Natural killer cell (primary cell): ENCODE results near the gene PSMC3IP. TPM values are rescaled to one million over a fixed set of nuclear protein-coding genes. Genes with fewer than 3 reads are reported as not detected.
A peak's percentile ranks its signal among the peaks of the same experiment; 100 is the strongest.

Experiments
- ATAC-seq, 3 donors: fragments of 150-1000 bp in 2 of 3; fragments of 200-7000 bp in 1 of 3; cut with Tn5 transposase; 1 replicate in 1 of 3; 2 replicates in 2 of 3; pipeline ENCODE4 v1.10.0; 2021; ENCODE audit warnings: mild to moderate bottlenecking in 2 of 3, moderate library complexity in 2 of 3
- DNase-seq, 2 donors: peaks; one replicate each; pipeline versions ENCODE4 v3.0.0 to v3.0.0-alpha.2; 2013 to 2021; ENCODE audit warnings: mixed read lengths in 1 of 2
- H3K27ac ChIP-seq: one replicate; pipeline ENCODE4 v1.5.1; 2013; ENCODE audit warnings: mild to moderate bottlenecking, low read length
- H3K27me3 ChIP-seq: one replicate; pipeline ENCODE4 v1.6.1; 2013; ENCODE audit warnings: low read length; ENCODE audit not compliant: control insufficient read depth, insufficient read depth
- H3K36me3 ChIP-seq: one replicate; pipeline ENCODE4 v1.6.1; 2013; ENCODE audit warnings: low read length; ENCODE audit not compliant: control insufficient read depth, insufficient read depth
- H3K4me1 ChIP-seq: one replicate; pipeline ENCODE4 v1.6.1; 2013; ENCODE audit warnings: low read length; ENCODE audit not compliant: control insufficient read depth, insufficient read depth
- H3K4me3 ChIP-seq: one replicate; pipeline ENCODE4 v1.5.1; 2013; ENCODE audit warnings: low read length
- H3K9me3 ChIP-seq: one replicate; pipeline ENCODE4 v1.6.1; 2013; ENCODE audit warnings: low read length; ENCODE audit not compliant: control insufficient read depth, insufficient read depth
- H3K27ac Mint-ChIP-seq, 2 donors: one replicate each; pipeline ENCODE4 v1.8.0; 2022; ENCODE audit warnings: mild to moderate bottlenecking in 2 of 2, mixed read lengths in 2 of 2, moderate library complexity in 1 of 2
- H3K27me3 Mint-ChIP-seq, 2 donors: one replicate each; pipeline ENCODE4 v1.8.0; 2022; ENCODE audit warnings: low read depth in 2 of 2, mixed read lengths in 2 of 2
- H3K36me3 Mint-ChIP-seq: one replicate; pipeline ENCODE4 v1.8.0; 2022; ENCODE audit warnings: mixed read lengths
- H3K4me1 Mint-ChIP-seq, 2 donors: one replicate each; pipeline ENCODE4 v1.8.0; 2022; ENCODE audit warnings: mixed read lengths in 2 of 2
- H3K4me3 Mint-ChIP-seq: one replicate; pipeline ENCODE4 v1.8.0; 2022; ENCODE audit warnings: mild to moderate bottlenecking, moderate library complexity, mixed read lengths
- H3K9me3 Mint-ChIP-seq, 2 donors: one replicate each; pipeline ENCODE4 v1.8.0; 2022; ENCODE audit warnings: mixed read lengths in 2 of 2
- WGBS: methylation state at CpG from one replicate; pipeline ENCODE4 v1.1.7; 2013; ENCODE audit warnings: missing lambda C conversion rate; ENCODE audit not compliant: insufficient coverage; 5-methylcytosine and 5-hydroxymethylcytosine counted together
- intact Hi-C: fragments of 100-400 bp; cut with micrococcal nuclease; formaldehyde crosslinking; loops from one replicate; pipeline ENCODE4 v1.14.2; 2022
- total RNA-seq, 4 donors: library from RNA; stranded (reverse); fragments of 120-200 nt in 1 of 4; gene quantifications; one replicate each; pipeline versions ENCODE4 v1.2.3 to v1.2.4, GENCODE V29; 2013 to 2022
- TF ChIP-seq, protein P1 (sequence below): fragments of 200-600 bp; IDR thresholded peaks from one replicate; pipeline ENCODE4 v1.8.0; 2022; ENCODE audit warnings: antibody characterized with exemption

Gene PSMC3IP
- total RNA-seq, 3 donors from 2014 or later (not counting 1 experiment from before 2014, with no cell fraction given), result 5.0 to 6.2 (median 5.7) TPM

DNA sequence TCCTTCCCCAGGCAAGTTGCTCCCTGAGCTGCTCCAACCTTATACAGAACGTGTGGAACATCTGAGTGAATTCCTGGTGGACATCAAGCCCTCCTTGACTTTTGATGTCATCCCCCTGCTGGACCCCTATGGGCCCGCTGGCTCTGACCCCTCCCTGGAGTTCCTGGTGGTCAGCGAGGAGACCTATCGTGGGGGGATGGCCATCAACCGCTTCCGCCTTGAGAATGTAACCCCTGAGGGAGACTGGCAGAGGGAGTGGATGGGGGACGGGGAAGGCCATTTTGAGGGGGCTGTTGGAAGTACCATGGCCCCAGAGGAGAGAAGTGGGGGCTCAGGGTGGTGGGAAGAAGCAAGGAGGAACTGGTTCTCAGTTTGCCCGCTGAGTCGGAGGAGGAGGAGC is 13.6 kb downstream of the PSMC3IP start:
- TF ChIP-seq, protein P1, sequence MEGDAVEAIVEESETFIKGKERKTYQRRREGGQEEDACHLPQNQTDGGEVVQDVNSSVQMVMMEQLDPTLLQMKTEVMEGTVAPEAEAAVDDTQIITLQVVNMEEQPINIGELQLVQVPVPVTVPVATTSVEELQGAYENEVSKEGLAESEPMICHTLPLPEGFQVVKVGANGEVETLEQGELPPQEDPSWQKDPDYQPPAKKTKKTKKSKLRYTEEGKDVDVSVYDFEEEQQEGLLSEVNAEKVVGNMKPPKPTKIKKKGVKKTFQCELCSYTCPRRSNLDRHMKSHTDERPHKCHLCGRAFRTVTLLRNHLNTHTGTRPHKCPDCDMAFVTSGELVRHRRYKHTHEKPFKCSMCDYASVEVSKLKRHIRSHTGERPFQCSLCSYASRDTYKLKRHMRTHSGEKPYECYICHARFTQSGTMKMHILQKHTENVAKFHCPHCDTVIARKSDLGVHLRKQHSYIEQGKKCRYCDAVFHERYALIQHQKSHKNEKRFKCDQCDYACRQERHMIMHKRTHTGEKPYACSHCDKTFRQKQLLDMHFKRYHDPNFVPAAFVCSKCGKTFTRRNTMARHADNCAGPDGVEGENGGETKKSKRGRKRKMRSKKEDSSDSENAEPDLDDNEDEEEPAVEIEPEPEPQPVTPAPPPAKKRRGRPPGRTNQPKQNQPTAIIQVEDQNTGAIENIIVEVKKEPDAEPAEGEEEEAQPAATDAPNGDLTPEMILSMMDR, result no peak
- intact Hi-C loops, result loop anchor here (2.0 kb wide), 1 partner anchor 15 kb away; no protein-coding TSS in a partner anchor
- no peaks in the 10 kb centered on the region for H3K9me3 ChIP-seq
- ATAC-seq, result no peak
- no peaks in the 10 kb centered on the region for H3K36me3 Mint-ChIP-seq
- H3K27ac ChIP-seq, result no peak overlapping the region
- WGBS, result 92% methylated on average over 9 of the region's 9 CpGs
- H3K27me3 Mint-ChIP-seq, result no peaks in the 10 kb centered on the region
- H3K4me3 Mint-ChIP-seq, result peak overlapping the region; percentile 77
- peak overlapping the region; percentile 48 to 94 for H3K27ac Mint-ChIP-seq
- DNase-seq, result no peak
- peaks cover 30% of the 10 kb centered on the region for H3K36me3 ChIP-seq
- no peaks in the 10 kb centered on the region for H3K9me3 Mint-ChIP-seq
- H3K4me1 ChIP-seq, result peaks cover 57% of the 10 kb centered on the region
- no peaks in the 10 kb centered on the region for H3K27me3 ChIP-seq
- no peak overlapping the region for H3K4me3 ChIP-seq
- peaks cover 42 to 47% of the 10 kb centered on the region in 2 donors for H3K4me1 Mint-ChIP-seq

DNA sequence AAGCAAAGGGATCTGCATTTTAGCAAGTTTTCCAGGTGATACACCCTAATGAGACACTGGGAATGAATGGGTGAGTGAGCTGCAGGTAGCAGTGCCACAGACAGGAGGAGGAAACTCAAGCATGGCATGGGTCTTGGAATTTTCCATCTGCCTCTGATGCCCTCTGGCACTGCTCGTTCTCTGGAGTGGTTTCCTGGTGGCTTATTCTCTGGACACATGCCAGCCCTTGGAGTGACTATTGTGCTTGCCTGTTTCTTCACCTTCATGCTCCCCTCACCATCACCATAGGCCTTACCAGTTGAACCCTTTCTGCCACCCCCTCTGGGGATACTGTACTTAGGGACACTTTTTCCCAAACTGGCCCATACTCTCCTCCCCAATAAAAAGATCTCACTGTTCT is 14.0 kb downstream of the PSMC3IP start:
- Histone ChIP-seq H3K9me3 (no peaks in the 10 kb centered on the region), H3K4me3 (no peak overlapping the region), H3K4me1 (peaks cover 57% of the 10 kb centered on the region), H3K36me3 (peaks cover 26% of the 10 kb centered on the region), H3K27ac (no peak overlapping the region), H3K27me3 (no peaks in the 10 kb centered on the region)
- WGBS, result 57% methylated on average over 1 of the region's 1 CpG
- H3K9me3 Mint-ChIP-seq, result no peaks in the 10 kb centered on the region
- H3K4me3 Mint-ChIP-seq, result peak overlapping the region; percentile 77
- H3K36me3 Mint-ChIP-seq, result no peaks in the 10 kb centered on the region
- intact Hi-C loops, result loop anchor here (2.0 kb wide), 1 partner anchor 15 kb away; no protein-coding TSS in a partner anchor
- no peak for DNase-seq
- no peak for ATAC-seq
- TF ChIP-seq, protein P1, result no peak
- H3K27me3 Mint-ChIP-seq, result no peaks in the 10 kb centered on the region
- peaks cover 38 to 44% of the 10 kb centered on the region in 2 donors for H3K4me1 Mint-ChIP-seq
- peak overlapping the region; percentile 48 to 94 for H3K27ac Mint-ChIP-seq

DNA sequence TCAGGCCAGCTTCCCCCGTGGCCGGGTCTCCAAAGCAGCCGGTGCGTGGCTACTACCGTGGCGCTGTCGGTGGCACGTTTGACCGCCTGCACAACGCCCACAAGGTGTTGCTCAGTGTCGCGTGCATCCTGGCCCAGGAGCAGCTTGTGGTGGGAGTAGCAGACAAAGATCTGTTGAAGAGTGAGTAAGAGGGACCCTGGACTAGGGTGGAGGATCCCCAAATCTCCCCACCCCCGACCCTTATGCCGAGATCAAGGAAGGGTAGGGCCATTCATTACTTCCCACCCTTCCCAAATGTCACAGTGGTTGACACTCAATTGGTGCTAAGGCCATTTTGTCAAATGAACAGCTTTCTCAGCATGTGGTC is 14.4 kb downstream of the PSMC3IP start:
- Mint-ChIP-seq H3K27ac (peak overlapping the region; percentile 90 to 94), H3K27me3 (no peaks in the 10 kb centered on the region), H3K4me3 (peak overlapping the region; percentile 77), H3K9me3 (no peaks in the 10 kb centered on the region), H3K4me1 (peaks cover 37 to 43% of the 10 kb centered on the region in 2 donors), H3K36me3 (no peaks in the 10 kb centered on the region)
- intact Hi-C loops, result loop anchor here (2.0 kb wide), 1 partner anchor 16 kb away; no protein-coding TSS in a partner anchor
- peaks cover 24% of the 10 kb centered on the region for H3K36me3 ChIP-seq
- 74% methylated on average over 14 of the region's 14 CpGs for WGBS
- peaks cover 53% of the 10 kb centered on the region for H3K4me1 ChIP-seq
- DNase-seq (no peak), ATAC-seq (no peak)
- H3K27me3 ChIP-seq, result no peaks in the 10 kb centered on the region
- no peak overlapping the region for H3K27ac ChIP-seq
- TF ChIP-seq, protein P1, result no peak
- peak overlapping the region; percentile 95 for H3K4me3 ChIP-seq
- H3K9me3 ChIP-seq, result no peaks in the 10 kb centered on the region
